HG03457 (cell line): ENCODE measurements around the gene TBC1D22B.

Experiments used
- ATAC-seq: cut with Tn5 transposase; IDR thresholded peaks from one replicate; pipeline ENCODE4 v1.9.1; 2021; ENCODE audit warnings: moderate number of reproducible peaks; ENCODE audit not compliant: unreplicated experiment

Gene TBC1D22B

GRCh38 chr6:37354526-37355384 is 97.2 kb downstream of the TBC1D22B start:
- ATAC-seq: no peak

GRCh38 chr6:37357288-37357687 is 99.7 kb downstream of the TBC1D22B start:
- no peak for ATAC-seq

- ATAC-seq: no peak
Measured at GRCh38 chr6:37357860-37358259, 100.3 kb downstream of the TBC1D22B start.

- no peak for ATAC-seq
Measured at GRCh38 chr6:37359039-37359438, 101.5 kb downstream of the TBC1D22B start.

GRCh38 chr6:37362101-37362828 is 104.7 kb downstream of the TBC1D22B start:
- ATAC-seq: no peak

- ATAC-seq: no peak
Measured at GRCh38 chr6:37365791-37366190, 108.2 kb downstream of the TBC1D22B start.

- ATAC-seq: no peak
Measured at GRCh38 chr6:37366910-37367309, 109.3 kb downstream of the TBC1D22B start.

- ATAC-seq: no peak
Measured at GRCh38 chr6:37368961-37369320, 111.4 kb downstream of the TBC1D22B start.

GRCh38 chr6:37369321-37370201 is 112.0 kb downstream of the TBC1D22B start:
- ATAC-seq: no peak

GRCh38 chr6:37371154-37372083 is 113.8 kb downstream of the TBC1D22B start:
- no peak for ATAC-seq

GRCh38 chr6:37372116-37372515 is 114.5 kb downstream of the TBC1D22B start:
- no peak for ATAC-seq

GRCh38 chr6:37373822-37374471 is 116.4 kb downstream of the TBC1D22B start:
- no peak for ATAC-seq

GRCh38 chr6:37375376-37375775 is 117.8 kb downstream of the TBC1D22B start:
- ATAC-seq: no peak

GRCh38 chr6:37376078-37376743 is 118.6 kb downstream of the TBC1D22B start:
- ATAC-seq: no peak

GRCh38 chr6:37381579-37381978 is 124.0 kb downstream of the TBC1D22B start:
- no peak for ATAC-seq
